Measurements from ENCODE around the gene ARHGAP6.
"Not testable (repeated sequence)": the region's sequence is repeated elsewhere in the genome, so short reads cannot be mapped to it uniquely, and the experiment has no call there.

The ARHGAP6 gene

DNA sequence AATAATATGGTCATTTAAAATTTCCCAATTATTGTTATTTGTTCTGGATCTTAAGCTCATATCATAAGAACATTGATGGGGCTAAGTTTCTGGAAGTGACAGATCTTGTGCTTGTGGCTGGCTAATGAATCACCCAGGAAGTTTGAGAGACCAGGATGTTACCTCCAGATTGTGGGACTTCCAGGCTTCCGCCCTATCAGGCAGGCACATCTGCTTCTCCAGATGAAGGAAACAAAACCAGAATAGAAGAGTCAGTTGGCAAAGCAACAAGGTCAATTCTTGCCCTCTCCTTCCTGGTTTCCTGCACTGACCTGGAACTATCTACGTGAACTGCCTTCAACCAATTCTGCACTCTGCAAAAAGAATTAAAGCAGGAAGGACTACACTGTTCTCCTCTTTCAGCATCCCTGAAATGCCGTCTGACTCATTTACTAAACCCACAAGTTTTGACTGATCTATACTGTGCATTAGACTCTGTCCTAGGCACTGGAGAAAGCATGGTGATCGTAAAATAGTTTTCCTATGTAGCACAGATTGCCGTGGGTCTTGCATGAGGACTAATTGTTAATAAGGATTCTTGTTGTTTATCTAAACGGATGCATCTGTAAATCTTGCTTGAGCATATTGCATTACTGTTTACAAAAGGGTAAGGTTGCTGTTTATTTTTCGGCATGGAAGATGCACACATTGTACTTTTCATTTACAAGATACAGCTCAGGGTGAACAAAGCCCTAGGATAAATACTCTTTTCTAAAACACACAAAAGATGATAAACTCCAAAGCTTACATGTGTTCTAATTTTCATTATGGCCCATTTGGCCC lies 297.9 kb downstream of the ARHGAP6 start:
- no peak for DNase-seq
- Histone ChIP-seq H3K27ac (no peak overlapping the region), H3K36me3 (no peaks in the 10 kb centered on the region), H3K9me3 (ENCODE audit: severe bottlenecking) (no peaks in the 10 kb centered on the region), H3K27me3 (ENCODE audit: insufficient read depth, low read depth, severe bottlenecking) (peaks cover 8% of the 10 kb centered on the region), H3K4me3 (ENCODE audit: low read depth, low read length) (no peak overlapping the region)
- TF ChIP-seq, protein P1, sequence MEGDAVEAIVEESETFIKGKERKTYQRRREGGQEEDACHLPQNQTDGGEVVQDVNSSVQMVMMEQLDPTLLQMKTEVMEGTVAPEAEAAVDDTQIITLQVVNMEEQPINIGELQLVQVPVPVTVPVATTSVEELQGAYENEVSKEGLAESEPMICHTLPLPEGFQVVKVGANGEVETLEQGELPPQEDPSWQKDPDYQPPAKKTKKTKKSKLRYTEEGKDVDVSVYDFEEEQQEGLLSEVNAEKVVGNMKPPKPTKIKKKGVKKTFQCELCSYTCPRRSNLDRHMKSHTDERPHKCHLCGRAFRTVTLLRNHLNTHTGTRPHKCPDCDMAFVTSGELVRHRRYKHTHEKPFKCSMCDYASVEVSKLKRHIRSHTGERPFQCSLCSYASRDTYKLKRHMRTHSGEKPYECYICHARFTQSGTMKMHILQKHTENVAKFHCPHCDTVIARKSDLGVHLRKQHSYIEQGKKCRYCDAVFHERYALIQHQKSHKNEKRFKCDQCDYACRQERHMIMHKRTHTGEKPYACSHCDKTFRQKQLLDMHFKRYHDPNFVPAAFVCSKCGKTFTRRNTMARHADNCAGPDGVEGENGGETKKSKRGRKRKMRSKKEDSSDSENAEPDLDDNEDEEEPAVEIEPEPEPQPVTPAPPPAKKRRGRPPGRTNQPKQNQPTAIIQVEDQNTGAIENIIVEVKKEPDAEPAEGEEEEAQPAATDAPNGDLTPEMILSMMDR (IDR thresholded peaks at IDR 0.05; ENCODE audit: low read depth, low read length) = no peak

DNA sequence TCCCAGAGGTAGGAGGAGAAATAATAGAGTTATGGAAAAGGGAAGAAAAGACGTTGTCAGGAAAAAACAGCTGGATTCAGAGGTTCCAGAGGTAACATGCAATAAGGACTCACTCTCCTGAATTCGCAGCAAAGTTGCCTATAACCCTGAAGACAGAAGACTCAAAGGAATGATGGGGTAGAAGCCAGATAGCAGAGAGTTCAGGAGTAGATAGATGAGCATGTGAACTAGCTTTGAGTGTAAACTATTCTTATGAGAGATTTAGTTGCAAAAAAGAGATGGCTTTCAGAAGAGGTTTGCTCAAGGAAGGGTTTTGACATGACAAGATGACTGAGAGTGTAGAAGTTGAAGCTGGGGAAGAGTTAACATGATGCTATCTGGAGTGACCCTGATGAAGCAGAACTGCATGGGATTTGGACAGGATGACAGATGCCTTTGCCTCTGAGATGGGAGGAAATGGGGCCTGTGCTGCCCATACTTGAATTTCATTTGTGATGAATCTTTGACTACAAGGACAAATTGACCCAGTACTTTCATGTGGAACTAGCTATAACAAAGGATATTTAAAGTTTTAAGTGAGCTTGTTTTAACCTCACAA lies 298.6 kb downstream of the ARHGAP6 start:
- H3K36me3 ChIP-seq = no peaks in the 10 kb centered on the region
- H3K4me3 ChIP-seq (ENCODE audit: low read depth, low read length) = no peak overlapping the region
- TF ChIP-seq, protein P1 (IDR thresholded peaks at IDR 0.05; ENCODE audit: low read depth, low read length) = no peak
- no peak overlapping the region for H3K27ac ChIP-seq
- peaks cover 8% of the 10 kb centered on the region for H3K27me3 ChIP-seq (ENCODE audit: insufficient read depth, low read depth, severe bottlenecking)
- H3K9me3 ChIP-seq (ENCODE audit: severe bottlenecking) = no peaks in the 10 kb centered on the region
- no peak for DNase-seq

DNA sequence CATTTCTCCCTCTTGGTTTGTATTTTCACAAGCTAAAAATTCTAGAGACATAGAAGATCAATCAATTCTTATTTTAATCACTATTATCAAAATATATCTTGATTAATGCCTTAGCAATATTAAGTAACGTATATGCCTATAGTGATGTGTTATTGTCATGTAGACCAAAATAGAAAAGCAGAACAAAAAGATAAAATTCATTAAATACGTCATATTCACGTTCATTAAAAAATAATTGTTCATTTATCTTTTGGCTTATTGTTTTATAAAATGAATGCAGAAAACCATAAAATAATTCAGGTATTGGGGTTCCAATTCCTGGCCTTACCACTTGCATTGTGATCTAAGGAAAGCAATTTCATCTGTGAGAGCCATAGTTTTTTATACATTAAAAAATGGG lies 300.3 kb downstream of the ARHGAP6 start:
- Histone ChIP-seq H3K36me3 (no peaks in the 10 kb centered on the region), H3K27me3 (ENCODE audit: insufficient read depth, low read depth, severe bottlenecking) (peaks cover 8% of the 10 kb centered on the region), H3K27ac (no peak overlapping the region), H3K4me3 (ENCODE audit: low read depth, low read length) (no peak overlapping the region), H3K9me3 (ENCODE audit: severe bottlenecking) (no peaks in the 10 kb centered on the region)
- DNase-seq = no peak
- TF ChIP-seq, protein P1 (IDR thresholded peaks at IDR 0.05; ENCODE audit: low read depth, low read length) = no peak

DNA sequence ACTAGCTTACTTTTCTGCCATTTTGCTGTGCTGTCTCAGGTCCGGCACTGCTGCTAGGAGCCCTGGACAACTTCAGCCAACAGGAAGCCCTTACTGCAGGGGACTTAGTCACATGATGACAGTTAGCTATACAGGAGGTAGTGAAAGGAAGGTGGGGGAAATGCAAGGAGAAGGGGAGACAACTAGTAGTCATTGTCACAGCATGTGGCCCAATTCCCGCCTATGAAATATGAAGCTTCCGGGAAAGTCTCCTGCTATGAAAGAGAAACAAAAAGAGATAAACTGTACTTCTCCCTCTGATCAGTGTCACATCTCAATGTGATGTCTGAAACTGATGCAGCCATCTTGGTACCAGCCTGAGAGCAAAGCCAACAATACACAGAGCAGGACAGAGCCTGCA lies 300.9 kb downstream of the ARHGAP6 start:
- Histone ChIP-seq H3K36me3 (no peaks in the 10 kb centered on the region), H3K27me3 (ENCODE audit: insufficient read depth, low read depth, severe bottlenecking) (peaks cover 8% of the 10 kb centered on the region), H3K27ac (no peak overlapping the region), H3K9me3 (ENCODE audit: severe bottlenecking) (no peaks in the 10 kb centered on the region), H3K4me3 (ENCODE audit: low read depth, low read length) (no peak overlapping the region)
- no peak for DNase-seq
- TF ChIP-seq, protein P1 (IDR thresholded peaks at IDR 0.05; ENCODE audit: low read depth, low read length) = no peak

DNA sequence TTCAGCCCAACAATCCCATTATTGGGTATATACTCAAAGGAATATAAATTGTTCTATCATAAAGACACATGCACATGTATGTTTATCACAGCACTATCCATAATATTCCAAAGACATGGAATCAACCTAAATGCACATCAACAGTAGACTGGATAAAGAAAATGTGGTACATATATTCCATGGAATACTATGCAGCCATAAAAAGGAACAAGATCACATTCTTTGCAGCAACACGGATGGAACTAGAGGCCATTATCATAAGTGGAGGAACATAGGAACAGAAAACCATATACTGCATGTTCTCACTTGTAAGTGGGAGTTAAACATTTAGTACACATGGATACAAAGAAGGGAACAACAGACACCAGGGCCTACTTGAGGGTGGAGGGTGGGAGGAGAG lies 301.9 kb downstream of the ARHGAP6 start:
- H3K4me3 ChIP-seq (ENCODE audit: low read depth, low read length); H3K9me3 ChIP-seq (ENCODE audit: severe bottlenecking); DNase-seq; H3K36me3 ChIP-seq; H3K27ac ChIP-seq: not testable (repeated sequence)
- peaks cover 10% of the 10 kb centered on the region for H3K27me3 ChIP-seq (ENCODE audit: insufficient read depth, low read depth, severe bottlenecking)

DNA sequence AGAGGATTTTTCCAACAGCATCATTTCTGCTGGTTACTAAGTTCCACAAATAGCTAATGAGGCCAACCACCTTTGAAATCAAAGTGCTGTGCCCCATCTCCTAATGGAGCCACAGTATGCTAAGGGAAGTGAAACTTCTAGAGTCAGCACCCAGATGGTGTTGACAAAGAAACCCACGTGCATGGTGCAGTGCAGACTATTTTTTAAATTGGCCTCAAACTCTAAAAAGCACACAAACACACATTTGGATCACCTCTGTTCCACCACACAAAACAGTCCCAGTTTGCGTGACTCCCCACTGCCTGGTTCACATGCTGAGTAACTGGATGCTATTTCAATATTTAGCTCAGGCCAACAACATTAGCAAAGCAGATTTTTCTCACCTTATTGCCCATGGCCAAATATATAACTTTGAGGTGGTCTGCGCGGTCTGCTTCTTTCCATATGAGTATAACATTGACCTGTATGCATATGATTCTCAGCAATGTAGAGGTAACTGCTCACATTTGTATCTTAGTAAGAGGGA lies 302.6 kb downstream of the ARHGAP6 start:
- Histone ChIP-seq H3K27ac (no peak overlapping the region), H3K27me3 (ENCODE audit: insufficient read depth, low read depth, severe bottlenecking) (peaks cover 13% of the 10 kb centered on the region), H3K4me3 (ENCODE audit: low read depth, low read length) (no peak overlapping the region), H3K36me3 (no peaks in the 10 kb centered on the region), H3K9me3 (ENCODE audit: severe bottlenecking) (no peaks in the 10 kb centered on the region)
- TF ChIP-seq, protein P1 (IDR thresholded peaks at IDR 0.05; ENCODE audit: low read depth, low read length) = no peak
- DNase-seq = no peak

DNA sequence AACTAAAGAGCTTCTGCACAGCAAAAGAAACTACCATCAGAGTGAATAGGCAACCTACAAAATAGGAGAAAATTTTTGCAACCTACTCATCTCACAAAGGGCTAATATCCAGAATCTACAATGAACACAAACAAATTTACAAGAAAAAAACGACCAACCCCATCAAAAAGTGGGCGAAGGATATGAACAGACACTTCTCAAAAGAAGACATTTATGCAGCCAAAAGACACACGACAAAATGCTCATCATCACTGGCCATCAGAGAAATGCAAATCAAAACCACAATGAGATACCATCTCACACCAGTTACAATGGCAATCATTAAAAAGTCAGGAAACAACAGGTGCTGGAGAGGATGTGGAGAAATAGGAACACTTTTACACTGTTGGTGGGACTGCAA lies 304.1 kb downstream of the ARHGAP6 start:
- H3K4me3 ChIP-seq (ENCODE audit: low read depth, low read length); H3K27ac ChIP-seq; DNase-seq; H3K36me3 ChIP-seq; H3K9me3 ChIP-seq (ENCODE audit: severe bottlenecking): not testable (repeated sequence)
- H3K27me3 ChIP-seq (ENCODE audit: insufficient read depth, low read depth, severe bottlenecking) = peaks cover 13% of the 10 kb centered on the region

DNA sequence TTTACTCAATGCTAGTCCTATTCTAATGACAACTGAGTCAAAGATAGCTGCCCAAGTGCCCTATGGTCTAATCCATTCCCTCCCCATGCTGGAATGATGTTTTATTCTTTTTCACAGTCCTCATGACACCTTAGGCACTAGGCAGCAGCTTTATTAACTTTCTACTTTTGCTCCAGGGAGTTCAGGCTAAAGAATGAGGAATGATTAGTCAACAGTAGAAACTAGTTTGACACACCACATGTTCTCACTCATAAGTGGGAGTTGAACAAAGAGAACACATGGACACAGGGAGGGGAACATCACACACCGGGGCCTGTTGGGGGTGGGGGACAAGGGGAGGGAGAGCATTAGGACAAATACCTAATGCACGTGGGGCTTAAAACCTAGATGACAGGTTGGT lies 309.8 kb downstream of the ARHGAP6 start:
- H3K9me3 ChIP-seq (ENCODE audit: severe bottlenecking); DNase-seq; H3K36me3 ChIP-seq; H3K4me3 ChIP-seq (ENCODE audit: low read depth, low read length); H3K27ac ChIP-seq: not testable (repeated sequence)
- H3K27me3 ChIP-seq (ENCODE audit: insufficient read depth, low read depth, severe bottlenecking) = peaks cover 19% of the 10 kb centered on the region

Data from WERI-Rb-1 (cell line).